Measurements from ENCODE around the gene NOS1AP.

- TF ChIP-seq CTCF (conservative IDR thresholded peaks at IDR 0.05; ENCODE audit: low read depth, low read length) (no peak), EZH2 (IDR thresholded peaks at IDR 0.05; ENCODE audit: low read length, unreplicated experiment) (no peak), EZH2phosphoT487 (IDR thresholded peaks at IDR 0.05; ENCODE audit: borderline replicate concordance, low read length) (no peak)
Measured at GRCh38 chr1:162158624-162159271, 89.3 kb downstream of the NOS1AP start.
